ENCODE results near the gene SMIM32.

GRCh38 chr5:136236479-136237083, 43.6 kb upstream of the SMIM32 start:
- TF ChIP-seq BHLHE40 (IDR thresholded peaks at IDR 0.05; ENCODE audit: low read depth, low read length) = no peak
- TF ChIP-seq RFX5 (IDR thresholded peaks at IDR 0.05; ENCODE audit: low read depth, low read length) = no peak
- no peak for TF ChIP-seq CTCF (conservative IDR thresholded peaks at IDR 0.05; ENCODE audit: low read depth, low read length)
- TF ChIP-seq POLR2A (IDR thresholded peaks at IDR 0.05; ENCODE audit: low read depth, low read length) = no peak
- no peak for TF ChIP-seq RCOR1 (IDR thresholded peaks at IDR 0.05; ENCODE audit: insufficient replicate concordance, low read length)
- no peak for TF ChIP-seq USF2 (IDR thresholded peaks at IDR 0.05; ENCODE audit: low read depth, low read length)
- TF ChIP-seq RAD21 (IDR thresholded peaks at IDR 0.05; ENCODE audit: low read length) = no peak
- TF ChIP-seq MXI1 (IDR thresholded peaks at IDR 0.05; ENCODE audit: borderline replicate concordance, low read depth, low read length) = no peak
- TF ChIP-seq ELK1 (IDR thresholded peaks at IDR 0.05; ENCODE audit: borderline replicate concordance, low read depth, low read length) = no peak

Measured in IMR-90 (cell line).